ENCODE measurements around the gene MYEOV. TPM values are rescaled to one million over a fixed set of nuclear protein-coding genes. Genes with fewer than 3 reads are reported as not detected.

MYEOV gene
- total RNA-seq, 1 donor from 2014 or later = 1.2 TPM

- no peak for DNase-seq (ENCODE audit: extremely low read depth, low read depth, low spot score)
Observed at GRCh38 chr11:69301081-69301454, 7.1 kb downstream of the MYEOV start.

- no peak for DNase-seq (ENCODE audit: extremely low read depth, low read depth, low spot score)
Observed at GRCh38 chr11:69301455-69302401, 7.8 kb downstream of the MYEOV start.

- no peak for DNase-seq (ENCODE audit: extremely low read depth, low read depth, low spot score)
Observed at GRCh38 chr11:69302447-69303020, 8.6 kb downstream of the MYEOV start.

- no peak for DNase-seq (ENCODE audit: extremely low read depth, low read depth, low spot score)
Observed at GRCh38 chr11:69303427-69303826, 9.5 kb downstream of the MYEOV start.

GRCh38 chr11:69304258-69304657 lies 10.3 kb downstream of the MYEOV start:
- no peak for DNase-seq (ENCODE audit: extremely low read depth, low read depth, low spot score)

- DNase-seq (ENCODE audit: extremely low read depth, low read depth, low spot score) = no peak
Observed at GRCh38 chr11:69304686-69305085, 10.7 kb downstream of the MYEOV start.

GRCh38 chr11:69305885-69306540 lies 12.1 kb downstream of the MYEOV start:
- DNase-seq (ENCODE audit: extremely low read depth, low read depth, low spot score) = no peak

- DNase-seq (ENCODE audit: extremely low read depth, low read depth, low spot score) = no peak
Observed at GRCh38 chr11:69306821-69307220, 12.9 kb downstream of the MYEOV start.

GRCh38 chr11:69307421-69307820 lies 13.5 kb downstream of the MYEOV start:
- DNase-seq (ENCODE audit: extremely low read depth, low read depth, low spot score) = no peak

- no peak for DNase-seq (ENCODE audit: extremely low read depth, low read depth, low spot score)
Observed at GRCh38 chr11:69307871-69308431, 14.0 kb downstream of the MYEOV start.

GRCh38 chr11:69308491-69308911 lies 14.5 kb downstream of the MYEOV start:
- no peak for DNase-seq (ENCODE audit: extremely low read depth, low read depth, low spot score)

GRCh38 chr11:69308936-69309615 lies 15.1 kb downstream of the MYEOV start:
- DNase-seq (ENCODE audit: extremely low read depth, low read depth, low spot score) = no peak

- no peak for DNase-seq (ENCODE audit: extremely low read depth, low read depth, low spot score)
Observed at GRCh38 chr11:69309631-69310280, 15.8 kb downstream of the MYEOV start.

- DNase-seq (ENCODE audit: extremely low read depth, low read depth, low spot score) = no peak
Observed at GRCh38 chr11:69310351-69310750, 16.4 kb downstream of the MYEOV start.

- DNase-seq (ENCODE audit: extremely low read depth, low read depth, low spot score) = no peak
Observed at GRCh38 chr11:69310934-69311766, 17.2 kb downstream of the MYEOV start.

- DNase-seq (ENCODE audit: extremely low read depth, low read depth, low spot score) = no peak
Observed at GRCh38 chr11:69311767-69312385, 17.9 kb downstream of the MYEOV start.

GRCh38 chr11:69312453-69313404 lies 18.8 kb downstream of the MYEOV start:
- no peak for DNase-seq (ENCODE audit: extremely low read depth, low read depth, low spot score)

- DNase-seq (ENCODE audit: extremely low read depth, low read depth, low spot score) = no peak
Observed at GRCh38 chr11:69313992-69314391, 20.0 kb downstream of the MYEOV start.

All from glomerular endothelial cell (primary cell).